ENCODE data around the gene POLL.
A peak's percentile ranks its signal among the peaks of the same experiment; 100 is the strongest.
"Not testable (repeated sequence)": the region's sequence is repeated elsewhere in the genome, so short reads cannot be mapped to it uniquely, and the experiment has no call there.

Gene POLL

DNA sequence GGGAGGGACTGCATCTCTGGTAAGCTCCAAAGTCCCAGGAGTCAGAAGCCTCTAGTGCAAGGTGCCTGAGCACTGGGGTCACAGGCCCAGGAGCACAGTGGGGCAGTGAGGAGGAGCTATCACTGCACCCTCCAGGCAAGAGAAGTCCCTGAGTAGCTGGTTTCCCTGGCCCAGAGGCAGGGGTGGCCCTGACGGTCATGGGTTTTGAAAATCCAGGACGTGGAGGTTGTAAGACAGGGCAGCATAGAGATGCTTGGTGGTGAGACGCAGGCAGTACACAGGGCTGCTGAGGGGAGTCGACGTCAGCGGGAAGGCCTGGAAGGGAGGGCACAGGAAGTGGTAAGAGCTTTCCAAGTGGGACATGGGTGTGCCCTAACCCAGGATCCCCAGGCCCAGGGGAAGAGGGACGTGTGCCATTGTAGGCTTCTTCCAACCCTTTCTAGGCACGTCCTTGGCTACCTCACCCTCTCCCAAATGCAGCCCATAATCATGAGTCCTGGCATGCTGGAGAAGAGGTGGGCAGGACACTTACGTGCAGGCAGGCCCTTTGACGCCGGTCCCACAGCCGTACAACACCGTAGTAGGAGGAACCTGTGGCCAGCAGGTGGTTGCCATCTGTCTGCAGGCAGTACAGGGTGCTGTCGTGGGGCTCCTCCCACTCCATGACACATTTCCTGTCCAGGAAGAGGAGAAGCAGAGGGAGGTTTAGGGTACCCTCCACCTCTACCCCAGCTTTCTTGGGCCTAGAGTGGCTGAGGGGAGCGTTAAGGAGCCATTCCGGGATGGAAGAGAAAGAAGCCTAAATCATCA lies 23.2 kb upstream of the POLL start:
- no peak for DNase-seq

DNA sequence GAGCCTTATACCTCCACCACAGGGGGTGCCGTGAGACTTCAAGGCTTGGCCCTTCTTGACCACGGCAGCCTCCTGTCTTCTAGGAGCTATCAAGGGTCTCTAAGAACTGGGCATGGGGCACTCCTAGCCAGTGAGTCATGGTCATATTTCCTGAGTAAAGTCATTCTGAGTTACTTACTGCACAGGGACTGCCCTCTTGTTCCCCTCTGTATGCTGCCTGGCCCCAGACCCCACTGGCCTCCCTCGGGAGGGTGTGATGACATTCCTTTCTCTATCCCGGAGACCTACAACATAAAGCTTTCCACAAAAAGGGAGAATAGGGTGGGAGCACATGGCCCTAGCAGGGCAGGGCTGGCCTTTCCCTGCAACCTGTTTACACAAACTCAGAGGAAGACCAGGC lies 21.4 kb upstream of the POLL start:
- no peak for DNase-seq

DNA sequence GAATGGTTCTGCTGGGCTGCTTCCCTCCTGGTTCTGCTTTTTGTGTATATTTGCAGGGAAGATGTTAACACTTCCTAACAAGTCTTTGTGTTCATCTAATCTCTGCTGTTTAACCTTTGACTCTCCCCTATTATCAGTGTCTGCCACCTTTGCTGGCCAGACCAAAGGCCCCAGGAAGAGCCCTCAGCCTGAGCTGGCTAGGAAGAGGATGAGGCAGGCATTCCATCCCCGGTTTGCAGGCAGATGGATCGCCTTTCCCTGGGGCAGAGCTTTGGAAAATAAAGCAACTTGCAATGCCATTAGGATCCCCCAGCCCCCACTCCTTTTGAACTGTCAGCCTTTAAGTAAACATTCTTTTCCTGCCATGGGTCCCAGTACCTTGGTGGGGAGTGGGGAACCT lies 19.1 kb upstream of the POLL start:
- no peak for DNase-seq

DNA sequence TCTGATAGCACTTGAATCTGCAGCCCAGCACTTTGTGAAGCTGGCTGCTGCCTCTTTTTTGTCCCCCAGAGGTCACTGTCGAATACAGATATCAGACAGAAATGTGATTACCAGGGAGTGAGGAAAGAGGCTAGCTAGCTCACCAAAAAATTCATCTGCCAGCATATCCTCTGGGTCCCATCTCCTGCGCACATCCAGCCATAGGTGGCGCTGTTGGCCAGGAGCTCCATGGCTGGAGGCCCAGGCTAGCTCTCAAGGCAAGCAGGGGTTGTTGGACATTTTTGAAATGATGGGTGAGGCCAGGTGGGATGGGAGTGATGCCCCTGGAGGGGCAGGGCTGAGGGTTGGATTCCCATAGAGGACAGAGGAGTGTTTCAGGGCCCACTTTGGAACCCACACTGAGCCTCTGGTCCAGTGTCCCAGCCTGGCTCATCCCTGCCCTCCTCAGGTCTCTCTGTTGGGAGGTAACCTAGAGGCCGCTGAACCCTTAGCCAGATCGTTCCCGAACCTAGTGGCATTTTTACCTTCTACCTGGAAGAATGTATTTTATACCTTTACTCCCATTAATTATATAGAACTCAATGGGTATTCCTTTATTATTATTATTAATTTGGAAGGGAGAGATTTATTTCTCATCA lies 14.8 kb upstream of the POLL start:
- peak; percentile 5 to 22 (median 13) for DNase-seq

DNA sequence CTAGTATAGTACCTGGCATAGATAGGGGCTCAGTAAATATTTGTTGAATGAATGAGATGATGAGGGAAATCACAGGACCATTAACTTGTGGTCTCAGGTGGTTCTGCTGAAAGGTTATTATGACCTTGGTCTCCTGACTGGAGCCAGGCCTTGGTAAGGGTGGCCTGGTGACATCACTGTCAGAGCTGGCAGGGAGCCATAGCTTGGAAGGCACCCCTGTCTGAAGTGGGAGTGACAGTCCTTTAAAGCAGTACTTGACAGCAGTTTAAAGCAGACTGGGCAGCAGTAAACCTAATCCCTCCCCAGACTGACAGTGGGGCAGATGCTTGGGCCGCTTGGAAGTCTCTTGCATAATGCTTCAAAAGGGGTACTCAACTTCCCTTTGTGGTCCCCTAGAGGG lies 13.5 kb upstream of the POLL start:
- no peak for DNase-seq

DNA sequence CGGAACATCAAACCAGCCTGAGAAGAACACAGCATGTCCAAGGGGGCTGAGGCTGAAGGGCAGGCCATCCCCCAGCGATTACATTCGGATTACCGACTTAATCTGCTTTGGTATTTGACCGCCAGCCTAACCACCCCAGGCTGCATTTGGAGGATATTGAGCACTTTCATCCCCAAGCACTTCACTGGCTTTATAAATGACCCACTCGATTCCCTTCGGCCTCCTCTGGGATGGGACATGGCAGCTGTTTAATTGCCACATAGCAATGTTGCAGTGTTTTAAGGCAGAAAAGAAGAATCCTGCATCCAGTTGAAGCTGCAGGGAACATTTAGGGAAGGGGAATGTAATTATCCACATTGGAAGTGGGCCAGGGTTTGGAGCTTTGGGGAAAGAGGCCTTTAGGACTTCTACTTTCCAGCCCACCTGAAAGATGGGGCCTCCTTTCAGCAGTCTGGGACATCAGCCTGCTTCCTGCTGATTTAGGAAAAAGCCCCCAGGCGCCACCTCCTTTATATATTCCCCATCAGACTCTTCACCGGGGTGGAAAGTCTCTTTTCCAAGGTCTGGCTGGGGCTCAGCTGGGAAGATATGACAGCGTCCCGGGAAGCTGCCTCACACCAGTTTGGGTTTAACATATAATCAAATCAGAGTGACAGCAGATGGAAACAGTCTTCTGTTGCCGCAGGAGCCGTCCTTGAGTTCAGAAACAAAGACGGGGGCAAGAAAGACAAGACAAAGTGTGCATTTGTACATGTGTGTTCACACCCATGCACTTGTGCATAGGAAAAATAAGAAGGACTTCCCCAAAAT lies 9.2 kb upstream of the POLL start:
- DNase-seq, result no peak

DNA sequence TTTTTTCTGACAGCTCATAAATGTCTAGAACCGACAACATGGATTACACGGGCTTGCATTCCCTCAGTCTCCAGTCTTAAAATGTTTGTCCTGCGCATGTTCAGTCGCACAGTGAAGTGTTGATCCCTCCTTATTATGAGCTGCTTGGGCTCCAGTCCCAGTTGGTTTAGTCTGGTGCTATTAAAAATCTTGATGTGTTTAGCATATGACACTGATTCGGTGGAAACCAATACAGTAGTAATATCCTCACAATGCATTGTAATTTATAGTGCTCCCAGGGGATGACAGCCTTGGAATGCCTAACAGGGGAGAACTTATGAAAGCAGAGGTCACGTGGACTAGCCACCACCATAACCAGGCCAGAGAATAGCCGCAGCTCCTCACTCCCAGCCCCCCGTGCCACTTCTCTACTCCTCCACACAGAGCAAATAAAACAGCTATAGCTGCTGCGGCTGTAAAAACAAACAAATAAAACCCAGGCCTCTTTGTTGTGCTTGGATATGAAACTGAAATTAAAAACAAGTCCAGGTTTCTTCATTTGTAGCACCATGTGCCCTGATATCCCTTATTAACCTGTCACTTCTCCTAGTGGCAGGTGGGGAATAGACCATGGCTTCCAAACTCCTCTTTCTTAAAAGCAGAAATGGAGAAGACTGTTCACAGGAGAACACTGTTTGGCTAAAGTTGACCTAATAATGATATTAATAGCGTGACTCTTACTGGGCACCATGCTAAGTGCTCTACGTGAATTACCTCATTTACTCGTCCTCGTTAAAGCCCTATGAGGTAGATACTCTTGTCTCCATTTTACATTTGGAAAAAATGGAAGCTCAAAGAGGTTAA lies 7.8 kb upstream of the POLL start:
- no peak for DNase-seq

DNA sequence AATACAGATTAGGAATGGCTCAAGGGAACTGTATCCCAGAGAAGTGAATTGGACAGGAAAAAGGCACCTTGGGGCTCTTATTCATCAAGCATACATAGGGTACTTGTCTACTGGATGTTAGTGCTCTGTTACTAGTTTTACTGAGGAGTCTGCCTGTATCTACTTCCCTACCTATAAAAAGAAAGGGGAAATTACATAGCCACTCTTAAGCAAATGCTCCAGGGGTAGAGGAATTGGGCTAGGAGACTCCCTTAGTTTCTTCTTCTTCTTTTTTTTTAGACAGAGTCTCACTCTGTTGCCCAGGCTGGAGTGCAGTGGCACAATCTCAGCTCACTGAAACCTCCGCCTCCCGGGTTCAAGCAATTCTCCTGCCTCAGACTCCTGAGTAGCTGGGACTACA lies 5.3 kb upstream of the POLL start:
- DNase-seq, result not testable (repeated sequence)

DNA sequence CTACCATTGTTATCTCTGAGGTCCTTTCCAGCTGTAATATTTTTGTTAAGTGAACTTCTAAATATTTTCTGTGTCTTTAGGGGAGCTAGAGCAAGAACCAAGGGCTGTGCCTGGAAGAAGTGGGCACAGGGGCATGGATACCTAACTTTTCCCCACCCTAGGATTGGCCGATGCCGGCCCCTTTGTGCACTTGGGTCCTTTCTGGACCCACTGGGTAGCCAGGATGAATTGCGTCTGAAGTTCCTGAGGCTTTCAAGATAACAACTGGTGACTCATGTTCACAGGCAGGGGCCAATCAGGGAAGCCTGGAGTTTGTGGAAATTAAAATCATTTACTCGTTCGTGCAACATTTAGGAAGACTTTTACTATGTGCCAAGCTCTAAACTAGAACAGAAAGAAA lies 822 bp upstream of the POLL start:
- no peak for DNase-seq

DNA sequence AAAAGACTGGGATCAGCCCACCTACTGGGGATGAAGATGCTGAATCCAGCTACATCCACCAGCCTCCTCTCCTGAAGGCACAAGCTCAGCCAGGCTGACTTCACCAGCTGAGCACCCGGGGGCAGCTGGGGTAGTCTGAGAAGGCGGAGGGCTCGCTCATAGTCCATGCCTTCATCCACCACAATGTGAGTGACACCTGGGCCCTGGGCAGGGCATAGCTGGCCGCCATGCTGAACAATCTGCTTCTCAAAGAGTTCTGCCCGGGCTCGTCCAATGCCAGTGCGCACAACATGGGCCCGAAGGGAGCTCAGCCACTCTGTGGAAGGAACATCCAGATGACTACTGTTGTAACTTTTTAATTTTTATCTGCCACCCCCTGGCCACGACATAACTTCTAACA lies 2.2 kb downstream of the POLL start:
- DNase-seq, result no peak

DNA sequence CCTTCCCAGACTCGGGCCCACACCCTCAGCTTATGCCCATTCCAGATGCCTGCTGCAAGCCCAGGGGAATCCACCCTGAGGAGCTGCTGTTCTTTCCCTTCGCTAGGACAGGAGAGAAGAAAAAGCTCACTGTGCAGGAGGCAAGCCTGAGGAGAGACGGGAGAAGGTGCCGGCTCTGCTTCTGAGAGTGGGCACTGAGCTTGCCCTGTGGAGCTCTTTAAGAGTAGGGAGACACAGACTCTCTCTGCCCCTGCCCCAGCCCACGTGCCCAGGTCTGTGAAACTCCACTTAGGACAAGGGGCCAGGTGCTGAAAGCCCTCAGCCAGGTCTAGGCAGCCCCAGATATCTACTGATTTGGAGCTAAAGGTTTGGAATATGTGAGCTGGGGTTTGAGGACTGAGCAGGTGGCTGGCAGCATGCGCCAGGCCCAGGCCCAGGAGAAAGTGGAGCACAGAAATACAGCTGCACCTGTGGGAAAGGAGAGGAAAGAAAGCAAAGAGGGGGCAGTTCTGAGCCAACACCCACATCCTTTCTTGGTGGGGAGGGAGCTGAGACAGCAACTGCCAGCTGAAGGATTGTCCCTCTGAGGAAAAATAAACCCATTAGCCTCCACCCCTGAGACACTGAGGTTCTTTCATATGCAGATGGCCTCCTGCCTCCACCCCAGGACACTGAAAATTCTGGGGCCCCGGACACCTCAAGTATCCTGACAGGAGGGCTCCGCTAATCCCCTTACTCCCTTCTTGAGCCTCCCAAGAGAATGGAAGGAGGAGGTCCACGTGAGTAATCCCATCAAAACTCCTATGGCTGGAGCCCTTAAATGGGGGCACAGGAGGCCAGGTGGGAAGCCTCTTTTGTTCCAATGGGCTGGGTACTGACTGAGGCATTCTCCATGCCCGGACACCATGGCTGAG lies 7.3 kb downstream of the POLL start:
- DNase-seq, result no peak

DNA sequence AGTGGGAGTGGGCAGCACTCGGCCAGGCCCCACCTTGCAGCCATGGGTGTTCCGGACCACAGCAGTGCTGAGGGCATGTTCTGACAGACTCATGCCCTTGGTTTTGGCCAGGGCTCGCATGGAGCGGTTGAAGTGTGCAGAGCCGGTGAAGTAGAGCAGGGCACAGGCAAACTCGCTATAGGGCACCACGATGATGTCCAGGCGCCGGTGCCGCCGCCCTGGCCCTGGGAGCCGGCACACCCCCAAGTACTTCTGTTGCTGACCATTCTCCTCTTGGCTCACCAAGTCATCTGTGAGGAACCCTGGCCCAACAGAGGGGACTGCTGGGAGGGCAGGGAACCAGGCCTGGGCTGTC lies 8.6 kb downstream of the POLL start:
- DNase-seq, result no peak

DNA sequence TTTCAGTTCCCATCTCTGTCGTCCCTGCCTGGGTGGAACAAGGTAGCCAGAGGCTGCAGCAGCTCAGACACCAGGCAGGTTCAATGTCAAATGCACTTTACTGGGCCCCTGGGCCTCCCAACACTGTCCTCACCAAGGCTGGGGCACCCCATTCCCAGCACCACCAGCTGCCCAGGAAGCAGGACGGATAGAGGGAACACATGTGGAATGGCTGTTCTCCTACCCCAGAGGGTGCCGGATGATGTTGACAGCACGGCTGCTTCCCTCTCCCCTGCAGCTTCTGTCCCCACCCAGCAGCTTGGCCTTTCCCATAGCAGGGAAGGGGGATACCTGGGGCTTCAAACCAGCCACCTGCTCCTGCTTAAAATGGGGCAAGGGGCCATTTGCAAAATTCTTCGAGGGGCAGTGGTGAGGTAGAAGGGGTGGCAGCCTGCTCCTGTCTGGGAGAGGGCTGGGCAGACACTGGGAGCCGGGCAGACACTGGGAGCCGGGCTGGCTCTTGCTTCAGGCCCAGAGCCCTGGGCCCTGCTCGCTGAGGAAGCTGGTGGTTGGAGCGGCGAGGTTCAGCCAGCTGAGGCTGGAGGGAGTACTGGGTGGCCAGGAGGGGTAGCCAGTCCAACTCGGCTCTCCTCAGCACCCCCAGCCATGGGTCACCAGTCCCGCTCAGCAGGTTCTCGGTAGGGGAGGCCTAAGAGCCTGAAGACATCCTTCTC lies 9.1 kb downstream of the POLL start:
- no peak for DNase-seq

DNA sequence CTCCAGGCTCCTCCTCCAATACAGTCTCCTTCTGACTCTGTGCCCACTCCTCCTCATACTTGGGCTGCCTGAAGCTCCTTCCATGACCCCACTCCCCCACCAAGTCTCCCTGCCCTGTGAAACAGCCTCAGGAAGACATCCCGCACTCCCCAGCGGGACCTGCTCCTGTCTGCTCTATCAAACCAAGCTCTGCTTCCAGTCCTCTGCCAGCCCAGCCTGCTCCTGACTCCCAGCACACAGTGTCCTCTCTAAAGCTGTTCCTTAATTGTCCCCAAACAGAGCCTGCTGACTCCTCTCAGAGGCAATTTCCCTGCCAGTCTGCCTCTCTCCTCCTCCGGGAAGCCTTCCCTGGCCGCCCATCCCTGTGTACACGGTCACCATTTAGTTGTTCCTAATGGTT lies 9.9 kb downstream of the POLL start:
- no peak for DNase-seq

DNA sequence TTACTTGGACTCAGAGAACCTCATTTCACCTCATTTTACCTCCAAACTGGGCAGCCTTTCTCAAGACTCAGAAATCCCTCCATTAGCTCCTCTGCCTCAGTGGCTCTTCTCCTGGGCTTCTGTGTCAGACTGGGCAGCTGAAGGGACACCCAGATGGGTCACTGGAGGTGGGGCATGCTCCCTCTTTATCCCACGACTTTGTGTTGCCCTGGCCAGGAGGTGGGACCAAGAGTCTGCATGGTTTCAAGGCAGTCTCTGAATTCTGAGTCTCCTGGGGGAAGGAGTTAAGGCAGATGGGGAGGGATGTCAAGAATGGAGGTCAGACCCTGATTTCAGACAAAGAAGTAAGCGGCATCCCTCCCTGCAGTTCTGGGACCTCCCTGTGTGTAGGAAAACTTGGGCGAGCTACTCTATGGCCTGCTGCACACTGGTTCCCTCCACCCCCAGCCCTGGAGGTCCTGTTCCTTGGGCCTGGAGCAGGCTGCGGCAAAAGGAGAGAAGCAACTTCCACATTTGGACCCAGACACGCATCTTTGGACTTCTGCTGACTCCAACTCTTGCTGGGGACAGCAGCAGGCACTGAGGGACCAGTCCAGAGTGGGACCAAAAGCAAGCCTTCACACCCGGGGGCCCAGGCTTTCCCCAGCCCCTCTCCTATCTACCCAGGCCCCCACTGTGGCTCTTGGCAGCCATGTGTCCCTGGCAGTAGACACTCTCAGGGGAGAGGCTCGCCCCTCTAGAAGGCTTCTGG lies 10.8 kb downstream of the POLL start:
- DNase-seq, result no peak

DNA sequence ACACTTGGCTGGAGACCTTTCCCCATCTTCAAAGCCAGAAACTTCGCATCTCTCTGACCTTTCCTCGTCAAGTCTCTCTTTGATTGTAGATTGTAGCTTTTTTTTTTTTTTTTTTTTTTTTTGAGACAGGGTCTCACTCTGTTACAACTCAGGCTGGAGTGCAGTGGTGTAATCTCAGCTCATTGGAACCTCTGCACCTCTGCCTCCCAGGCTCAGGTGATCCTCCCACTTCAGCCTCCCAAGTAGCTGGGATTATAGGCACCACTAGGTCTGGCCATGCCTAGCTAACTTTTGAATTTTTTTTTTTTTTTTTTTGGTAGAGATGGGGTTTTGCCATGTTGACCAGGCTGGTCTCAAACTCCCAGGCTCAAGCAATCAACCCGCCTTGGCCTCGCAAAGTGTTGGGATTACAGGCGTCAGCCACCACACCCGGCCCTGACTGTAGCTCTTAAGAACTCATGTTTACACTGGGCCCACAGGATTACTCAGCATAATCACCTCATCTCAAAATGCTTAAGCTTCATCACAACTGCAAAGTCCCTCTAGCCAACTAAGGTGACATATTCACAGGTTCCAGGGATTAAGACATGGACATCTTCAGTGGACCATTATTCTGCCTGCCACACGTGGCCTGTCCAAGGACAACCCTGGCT lies 11.7 kb downstream of the POLL start:
- no peak for DNase-seq

DNA sequence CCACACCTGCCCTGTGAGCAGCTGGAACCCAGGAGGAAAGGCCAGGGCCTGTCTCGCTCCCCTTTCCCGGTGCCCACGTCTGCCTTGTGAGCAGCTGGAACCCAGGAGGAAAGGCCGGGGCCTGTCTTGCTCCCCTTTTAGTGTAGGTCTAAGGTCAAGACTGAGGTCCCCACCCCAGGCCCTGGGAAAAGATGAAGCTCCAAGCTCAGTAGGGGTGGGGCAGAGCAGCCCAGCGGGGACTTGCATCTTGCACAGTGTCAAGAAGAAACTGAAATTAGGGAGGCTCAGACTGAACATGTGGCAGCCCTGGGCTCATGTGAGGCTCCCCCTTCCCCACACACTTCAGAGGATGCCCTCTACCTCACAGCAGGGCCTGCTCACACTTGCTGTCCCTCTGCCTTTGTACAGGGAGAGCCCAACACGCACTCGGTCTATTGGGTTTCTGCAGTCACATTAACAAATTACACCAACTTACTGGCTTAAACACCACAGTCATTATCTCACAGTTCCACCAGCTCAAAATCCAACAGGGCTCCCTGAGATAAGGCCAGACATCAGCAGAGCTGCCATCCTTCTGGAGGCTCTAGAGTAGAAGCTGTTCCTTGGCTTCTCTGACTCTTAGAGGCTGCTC lies 12.4 kb downstream of the POLL start:
- no peak for DNase-seq

DNA sequence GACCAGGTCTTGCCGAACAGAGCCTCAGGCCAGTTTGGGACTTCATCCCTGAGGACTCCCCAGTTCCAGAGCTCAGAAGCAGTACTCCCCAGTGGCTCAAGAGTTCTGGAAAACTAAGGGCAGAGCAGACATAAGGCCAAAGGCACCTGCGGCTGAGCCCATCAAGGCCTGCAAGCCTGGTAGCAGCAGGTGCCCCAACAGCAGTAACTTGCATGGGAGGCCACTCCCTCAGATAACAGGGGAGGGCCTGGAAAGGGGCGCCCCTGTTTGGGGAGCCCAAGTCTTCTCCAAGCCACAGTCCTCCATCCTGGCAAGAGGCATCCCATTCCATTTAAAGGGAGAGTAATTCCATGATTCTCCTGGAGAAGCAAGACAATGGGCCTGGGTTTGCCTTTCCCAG lies 13.0 kb downstream of the POLL start:
- no peak for DNase-seq

Data from activated naive CD4-positive, alpha-beta T cell (primary cell).